B cell (primary cell): ENCODE results near the gene KCNQ5. TPM values are rescaled to one million over a fixed set of nuclear protein-coding genes. Genes with fewer than 3 reads are reported as not detected.

Experiments
- ATAC-seq: fragments of 200-7000 bp; cut with Tn5 transposase; one replicate; pipeline ENCODE4 v1.10.0; 2021; ENCODE audit warnings: low read depth, mild to moderate bottlenecking, moderate number of reproducible peaks, moderate library complexity
- CTCF ChIA-PET: fragments of 350-600 bp; sonication (Branson Sonifier 250); formaldehyde crosslinking; loops from one replicate; lab custom pipeline; 2021; ENCODE audit warnings: antibody characterized with exemption, inconsistent platforms; lab: Charles Lee
- POLR2A ChIA-PET: fragments of 350-600 bp; sonication (Branson Sonifier 250); formaldehyde crosslinking; loops from one replicate; lab custom pipeline; 2021; ENCODE audit warnings: antibody characterized with exemption; lab: Charles Lee
- DNase-seq: peaks from one replicate; pipeline ENCODE4 v3.0.0; 2013
- H2AFZ ChIP-seq: 2 replicates; pipeline ENCODE4 v1.6.1; 2012; ENCODE audit warnings: mild to moderate bottlenecking, low read depth, low read length; ENCODE audit not compliant: insufficient read depth, poor library complexity, severe bottlenecking
- H3K27ac ChIP-seq, 2 donors: 1 replicate in 1 of 2; 2 replicates in 1 of 2; pipeline ENCODE4 v1.5.1; 2012 to 2013; ENCODE audit warnings: low read length in 2 of 2, mild to moderate bottlenecking in 2 of 2, moderate library complexity in 1 of 2
- H3K27me3 ChIP-seq, 4 experiments: fragments of 200-600 bp in 1 of 4; sonication (generic) in 1 of 4; replicated peaks in 1 of 4; 1 replicate in 2 of 4; 2 replicates in 2 of 4; pipeline versions ENCODE4 v1.6.1 to v1.7.0; 2013 to 2016; ENCODE audit warnings: low read length in 3 of 4, mild to moderate bottlenecking in 2 of 4, mixed read lengths in 1 of 4, moderate library complexity in 1 of 4; ENCODE audit not compliant: insufficient read depth in 4 of 4, control insufficient read depth in 3 of 4; ENCODE audit errors: control extremely low read depth in 1 of 4
- H3K36me3 ChIP-seq, 2 experiments: replicated peaks in 1 of 2; 1 replicate in 1 of 2; 2 replicates in 1 of 2; pipeline versions ENCODE4 v1.6.1 to v1.7.1; 2013; ENCODE audit warnings: low read length in 1 of 2; ENCODE audit not compliant: insufficient read depth in 2 of 2, control insufficient read depth in 1 of 2; ENCODE audit errors: control extremely low read depth in 1 of 2, extremely low read depth in 1 of 2
- H3K4me1 ChIP-seq, 2 donors: fragments of 200-600 bp in 1 of 2; sonication (generic) in 1 of 2; 1 replicate in 1 of 2; 2 replicates in 1 of 2; pipeline versions ENCODE4 v1.5.1 to v1.6.1; 2013 to 2017; ENCODE audit warnings: low read length in 2 of 2; ENCODE audit not compliant: control insufficient read depth in 2 of 2, insufficient read depth in 2 of 2
- H3K4me2 ChIP-seq: replicated peaks from 2 replicates; pipeline ENCODE3; 2012; ENCODE audit warnings: mild to moderate bottlenecking, low read depth, low read length; ENCODE audit not compliant: poor library complexity, severe bottlenecking
- H3K4me3 ChIP-seq, 5 experiments: fragments of 200-600 bp in 1 of 5; sonication (generic) in 1 of 5; 1 replicate in 3 of 5; 2 replicates in 2 of 5; pipeline versions ENCODE4 v1.5.1 to v1.7.0; 2011 to 2016; ENCODE audit warnings: low read length in 4 of 5, mild to moderate bottlenecking in 4 of 5, low read depth in 2 of 5, control low read depth in 1 of 5, moderate library complexity in 1 of 5; ENCODE audit not compliant: insufficient read depth in 1 of 5; ENCODE audit errors: control extremely low read depth in 1 of 5, extremely low read depth in 1 of 5
- H3K79me2 ChIP-seq: fragments of 200-600 bp; sonication (generic); one replicate; pipeline ENCODE4 v1.6.0; 2016; ENCODE audit warnings: low read length; ENCODE audit not compliant: control insufficient read depth, insufficient read depth
- H3K9ac ChIP-seq: fragments of 200-600 bp; sonication (generic); 2 replicates; pipeline ENCODE4 v1.6.1; 2017; ENCODE audit warnings: mild to moderate bottlenecking, low read length, moderate library complexity
- H3K9me3 ChIP-seq, 3 donors: one replicate each; pipeline versions ENCODE4 v1.6.1 to v1.7.1; 2013; ENCODE audit warnings: low read length in 2 of 3; ENCODE audit not compliant: control insufficient read depth in 2 of 3, insufficient read depth in 1 of 3; ENCODE audit errors: control extremely low read depth in 1 of 3
- H4K20me1 ChIP-seq: 2 replicates; pipeline ENCODE4 v1.6.0; 2012; ENCODE audit warnings: mild to moderate bottlenecking, low read length; ENCODE audit not compliant: insufficient read depth, control insufficient read depth, poor library complexity, severe bottlenecking
- H3K27ac Mint-ChIP-seq: one replicate; pipeline ENCODE4 v1.8.0; 2021; ENCODE audit warnings: mixed read lengths
- H3K27me3 Mint-ChIP-seq: one replicate; pipeline ENCODE4 v1.8.0; 2021; ENCODE audit warnings: mixed read lengths
- H3K4me1 Mint-ChIP-seq: one replicate; pipeline ENCODE4 v1.8.0; 2021; ENCODE audit warnings: mixed read lengths
- H3K4me3 Mint-ChIP-seq: one replicate; pipeline ENCODE4 v1.8.0; 2021; ENCODE audit warnings: mixed read lengths
- H3K9me3 Mint-ChIP-seq: one replicate; pipeline ENCODE4 v1.8.0; 2022; ENCODE audit warnings: mixed read lengths; ENCODE audit not compliant: insufficient read depth
- EZH2 ChIP-seq: IDR thresholded peaks from 2 replicates; pipeline ENCODE4 v1.6.1; 2012; ENCODE audit warnings: borderline replicate concordance, low read depth, mild to moderate bottlenecking, moderate library complexity, low read length; ENCODE audit not compliant: insufficient read depth, poor library complexity, severe bottlenecking
- WGBS: methylation state at CpG from one replicate; pipeline ENCODE4 v1.1.5; 2013; ENCODE audit warnings: missing lambda C conversion rate; ENCODE audit not compliant: insufficient coverage; 5-methylcytosine and 5-hydroxymethylcytosine counted together
- intact Hi-C: fragments of 100-400 bp; cut with micrococcal nuclease; formaldehyde crosslinking; loops from one replicate; pipeline ENCODE4 v1.10.0; 2022
- polyA plus RNA-seq: library from polyadenylated mRNA; depleted of rRNA; stranded (reverse); fragments of >200 nt; gene quantifications from 2 replicates; pipeline ENCODE4 v1.2.3, GENCODE V29; 2012
- total RNA-seq, 2 donors: library from RNA; stranded (reverse); fragments of 120-200 nt in 1 of 2; gene quantifications; 1 replicate in 1 of 2; 2 replicates in 1 of 2; pipeline versions ENCODE4 v1.2.3 to v1.2.4, GENCODE V29; 2013 to 2022
- TF ChIP-seq, protein P1 (sequence below): fragments of 200-600 bp; IDR thresholded peaks from one replicate; pipeline ENCODE4 v1.8.0; 2022; ENCODE audit warnings: antibody characterized with exemption, mild to moderate bottlenecking

Gene KCNQ5
- total and polyA plus RNA-seq, 2 donors (not counting 1 experiment from before 2014, with no cell fraction given): 2.3 to 9.4 TPM

DNA sequence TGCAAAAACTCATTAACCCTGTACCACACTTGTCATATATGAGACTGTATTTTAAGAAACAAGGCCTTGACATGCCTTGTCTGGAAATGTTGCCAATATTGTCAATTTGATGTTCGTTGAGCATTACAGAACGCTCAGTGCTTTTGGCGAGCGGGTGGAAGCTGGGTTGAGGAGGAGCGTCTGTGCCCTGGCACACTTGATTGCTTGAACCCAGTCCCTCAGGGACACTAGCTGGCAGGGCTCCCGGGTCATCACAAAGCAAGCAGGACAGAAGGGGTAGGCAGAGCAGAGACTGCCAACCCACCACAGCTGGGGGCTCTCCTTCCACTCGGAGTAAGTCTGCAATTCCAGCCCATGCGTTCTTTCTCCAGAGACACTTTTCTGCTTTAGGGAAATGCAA lies 317.1 kb downstream of the KCNQ5 start:
- ChIA-PET CTCF (no interaction called here), POLR2A (no interaction called here)
- Histone ChIP-seq H3K9ac (no peak overlapping the region), H3K27me3 (no peaks in the 10 kb centered on the region), H3K4me1 (no peaks in the 10 kb centered on the region), H3K79me2 (no peaks in the 10 kb centered on the region), H2AFZ (no peak overlapping the region), H4K20me1 (no peaks in the 10 kb centered on the region), H3K9me3 (no peaks in the 10 kb centered on the region), H3K27ac (no peak overlapping the region), H3K4me2 (no peak overlapping the region), H3K4me3 (no peak overlapping the region), H3K36me3 (no peaks in the 10 kb centered on the region)
- intact Hi-C loops: no loop called here
- Mint-ChIP-seq H3K4me1 (no peaks in the 10 kb centered on the region), H3K27me3 (no peaks in the 10 kb centered on the region), H3K4me3 (no peak overlapping the region), H3K27ac (no peak overlapping the region), H3K9me3 (no peaks in the 10 kb centered on the region)
- DNase-seq (no peak), ATAC-seq (no peak)
- 99% methylated on average over 8 of the region's 8 CpGs for WGBS
- TF ChIP-seq EZH2: no peak
- TF ChIP-seq, protein P1, sequence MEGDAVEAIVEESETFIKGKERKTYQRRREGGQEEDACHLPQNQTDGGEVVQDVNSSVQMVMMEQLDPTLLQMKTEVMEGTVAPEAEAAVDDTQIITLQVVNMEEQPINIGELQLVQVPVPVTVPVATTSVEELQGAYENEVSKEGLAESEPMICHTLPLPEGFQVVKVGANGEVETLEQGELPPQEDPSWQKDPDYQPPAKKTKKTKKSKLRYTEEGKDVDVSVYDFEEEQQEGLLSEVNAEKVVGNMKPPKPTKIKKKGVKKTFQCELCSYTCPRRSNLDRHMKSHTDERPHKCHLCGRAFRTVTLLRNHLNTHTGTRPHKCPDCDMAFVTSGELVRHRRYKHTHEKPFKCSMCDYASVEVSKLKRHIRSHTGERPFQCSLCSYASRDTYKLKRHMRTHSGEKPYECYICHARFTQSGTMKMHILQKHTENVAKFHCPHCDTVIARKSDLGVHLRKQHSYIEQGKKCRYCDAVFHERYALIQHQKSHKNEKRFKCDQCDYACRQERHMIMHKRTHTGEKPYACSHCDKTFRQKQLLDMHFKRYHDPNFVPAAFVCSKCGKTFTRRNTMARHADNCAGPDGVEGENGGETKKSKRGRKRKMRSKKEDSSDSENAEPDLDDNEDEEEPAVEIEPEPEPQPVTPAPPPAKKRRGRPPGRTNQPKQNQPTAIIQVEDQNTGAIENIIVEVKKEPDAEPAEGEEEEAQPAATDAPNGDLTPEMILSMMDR: no peak

DNA sequence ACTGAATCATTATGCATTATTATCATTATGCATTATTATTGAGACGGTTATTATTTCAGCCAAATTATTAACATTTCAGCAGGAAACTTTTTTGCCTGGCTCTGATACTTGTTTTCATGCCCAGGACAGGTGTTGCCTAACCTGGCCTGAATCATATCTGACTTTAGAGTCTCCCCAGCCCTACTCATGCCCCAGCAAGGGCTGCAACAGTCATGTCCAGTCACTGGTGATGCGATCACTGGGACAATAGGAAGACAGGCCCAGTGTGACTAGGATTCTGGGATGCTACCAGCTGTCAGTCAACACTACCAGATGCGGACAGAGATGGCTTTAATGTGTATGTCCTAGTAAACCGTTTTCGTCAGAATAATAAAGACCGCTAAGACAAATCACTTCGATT lies 318.4 kb downstream of the KCNQ5 start:
- Histone ChIP-seq H3K4me2 (no peak overlapping the region), H3K9ac (no peak overlapping the region), H3K27me3 (no peaks in the 10 kb centered on the region), H2AFZ (no peak overlapping the region), H3K79me2 (no peaks in the 10 kb centered on the region), H3K36me3 (no peaks in the 10 kb centered on the region), H4K20me1 (no peaks in the 10 kb centered on the region), H3K4me3 (no peak overlapping the region), H3K9me3 (no peaks in the 10 kb centered on the region), H3K27ac (no peak overlapping the region), H3K4me1 (no peaks in the 10 kb centered on the region)
- H3K27ac Mint-ChIP-seq: no peak overlapping the region
- no peaks in the 10 kb centered on the region for H3K27me3 Mint-ChIP-seq
- ATAC-seq: no peak
- ChIA-PET CTCF (no interaction called here), POLR2A (no interaction called here)
- intact Hi-C loops: no loop called here
- 100% methylated on average over 6 of the region's 7 CpGs for WGBS
- no peak overlapping the region for H3K4me3 Mint-ChIP-seq
- DNase-seq: no peak
- TF ChIP-seq EZH2: no peak
- TF ChIP-seq, protein P1: no peak
- no peaks in the 10 kb centered on the region for H3K4me1 Mint-ChIP-seq
- H3K9me3 Mint-ChIP-seq: no peaks in the 10 kb centered on the region
